Stimulated activated CD8-positive, alpha-beta memory T cell treated with anti-CD3 and anti-CD28 coated beads, Interleukin-4, amount 100 ng/mL, for 4 hours (primary cell): ENCODE data around the gene SMIM12.

Source experiments
- DNase-seq, 2 donors: peaks; one replicate each; pipeline ENCODE4 v3.0.0-alpha.2; 2020; ENCODE audit warnings: low read depth in 2 of 2, low spot score in 1 of 2

The SMIM12 gene

GRCh38 chr1:34874296-34874952 lies 14.9 kb upstream of the SMIM12 start:
- DNase-seq: no peak

GRCh38 chr1:34872133-34872503 lies 12.6 kb upstream of the SMIM12 start:
- DNase-seq: no peak

- no peak for DNase-seq
Observed at GRCh38 chr1:34871443-34872132, 12.0 kb upstream of the SMIM12 start.

- no peak for DNase-seq
Observed at GRCh38 chr1:34870395-34870794, 10.8 kb upstream of the SMIM12 start.

GRCh38 chr1:34869760-34870159 lies 10.2 kb upstream of the SMIM12 start:
- DNase-seq: no peak

- no peak for DNase-seq
Observed at GRCh38 chr1:34868230-34869049, 8.9 kb upstream of the SMIM12 start.

GRCh38 chr1:34867415-34867814 lies 7.9 kb upstream of the SMIM12 start:
- no peak for DNase-seq

GRCh38 chr1:34866762-34867109 lies 7.2 kb upstream of the SMIM12 start:
- DNase-seq: no peak

- DNase-seq: peak; percentile 89 to 93
Observed at GRCh38 chr1:34865981-34866761, 6.6 kb upstream of the SMIM12 start.

GRCh38 chr1:34865573-34865972 lies 6.0 kb upstream of the SMIM12 start:
- no peak for DNase-seq

GRCh38 chr1:34864759-34865158 lies 5.2 kb upstream of the SMIM12 start:
- DNase-seq: no peak

- no peak for DNase-seq
Observed at GRCh38 chr1:34863501-34863900, 4.0 kb upstream of the SMIM12 start.

- no peak for DNase-seq
Observed at GRCh38 chr1:34858901-34859445, 576 bp downstream of the SMIM12 start.

GRCh38 chr1:34856697-34857096 lies 2.9 kb downstream of the SMIM12 start:
- no peak for DNase-seq

GRCh38 chr1:34852677-34853217 lies 6.8 kb downstream of the SMIM12 start:
- DNase-seq: peak; percentile 74 to 80

GRCh38 chr1:34851431-34852105 lies 8.0 kb downstream of the SMIM12 start:
- DNase-seq: no peak

GRCh38 chr1:34850382-34850781 lies 9.2 kb downstream of the SMIM12 start:
- DNase-seq: no peak

GRCh38 chr1:34847094-34847493 lies 12.5 kb downstream of the SMIM12 start:
- DNase-seq: no peak

GRCh38 chr1:34846265-34846664 lies 13.3 kb downstream of the SMIM12 start:
- no peak for DNase-seq
